ENCODE data around the gene CNTN4.

Gene CNTN4

DNA sequence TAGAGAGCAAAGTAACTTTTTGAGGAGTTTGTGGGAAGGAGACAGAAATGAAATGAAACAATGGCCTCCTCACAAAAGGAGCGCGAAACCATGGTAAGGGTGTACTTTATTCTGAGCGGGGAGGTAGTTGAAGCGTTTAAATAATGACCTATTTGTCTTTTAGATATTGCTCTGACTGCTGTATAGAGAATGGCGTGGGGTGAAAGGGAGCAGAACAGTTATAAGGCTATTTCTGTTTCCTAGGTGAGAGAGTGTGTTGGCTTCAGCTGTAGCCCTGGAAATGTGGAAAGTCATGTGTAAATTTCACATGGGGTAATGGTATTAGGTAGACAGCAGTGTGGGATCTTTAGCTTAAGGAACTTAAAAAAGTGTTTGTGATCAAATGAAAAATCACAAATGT lies 54.9 kb downstream of the CNTN4 start:
- no peak for DNase-seq

DNA sequence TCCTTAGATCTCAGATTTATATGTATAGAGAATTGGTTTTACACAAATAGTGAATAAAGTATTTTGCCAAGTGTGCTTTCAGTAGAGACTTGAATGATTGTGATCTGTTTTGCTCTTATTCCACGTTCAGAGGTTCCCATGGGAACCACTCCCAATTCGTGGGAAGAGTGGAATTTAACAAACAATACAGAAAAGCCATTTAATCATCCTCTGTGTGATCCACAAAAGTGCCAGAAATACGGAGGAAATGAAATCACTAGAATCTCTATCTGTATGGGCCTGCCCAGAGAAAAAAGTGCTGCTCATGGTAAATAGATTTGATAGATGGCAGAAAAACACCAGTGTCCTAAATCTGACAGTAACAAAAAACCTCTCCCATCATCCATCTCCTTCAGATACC lies 56.0 kb downstream of the CNTN4 start:
- DNase-seq = no peak

DNA sequence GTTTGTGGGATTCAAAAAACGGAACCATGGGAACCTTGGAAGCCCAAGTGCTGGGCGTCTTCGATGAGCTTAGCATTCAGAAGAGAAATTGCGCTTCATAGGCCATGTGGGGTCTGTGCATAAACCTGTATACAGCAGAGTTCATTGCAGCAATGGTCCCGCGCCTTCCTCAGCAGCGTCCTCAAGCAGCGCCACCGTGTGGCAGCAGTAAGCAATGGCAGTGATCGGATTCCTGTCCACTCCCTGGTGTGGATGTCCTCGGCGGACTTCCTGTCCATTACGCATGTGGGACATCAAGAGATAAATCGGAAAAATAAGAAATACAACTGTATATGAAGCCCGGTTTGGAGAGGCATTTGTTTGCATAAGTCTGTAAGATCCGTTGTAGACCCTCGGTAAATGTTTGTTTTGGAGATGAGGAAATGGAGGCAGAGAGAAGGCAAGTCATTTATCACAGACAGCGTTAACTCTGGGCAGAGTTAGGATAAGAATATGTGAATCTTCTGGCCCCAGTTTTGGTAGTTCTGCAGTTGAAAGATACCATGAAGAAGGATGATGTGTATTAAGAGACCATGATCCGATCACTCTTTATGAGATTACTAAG lies 57.7 kb downstream of the CNTN4 start:
- DNase-seq = no peak

DNA sequence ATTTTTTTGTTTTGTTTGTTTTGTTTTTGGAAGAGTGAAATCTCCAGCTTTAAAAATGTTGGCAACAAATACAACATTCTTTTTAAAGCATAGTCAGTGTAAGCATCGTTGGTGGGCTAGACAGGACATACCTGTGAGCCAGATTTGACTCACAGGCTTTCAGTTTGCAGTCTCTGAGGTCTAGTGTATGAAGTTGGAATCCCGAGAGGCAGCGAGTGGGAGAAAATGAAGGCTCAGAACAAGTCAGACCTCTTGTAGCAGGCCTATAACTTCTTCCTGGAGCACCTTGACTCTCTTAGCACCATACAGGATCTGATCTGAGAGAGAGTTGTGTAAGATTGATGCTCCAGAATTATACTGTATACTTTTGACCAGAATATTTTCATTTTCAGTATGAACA lies 60.2 kb downstream of the CNTN4 start:
- DNase-seq = no peak

DNA sequence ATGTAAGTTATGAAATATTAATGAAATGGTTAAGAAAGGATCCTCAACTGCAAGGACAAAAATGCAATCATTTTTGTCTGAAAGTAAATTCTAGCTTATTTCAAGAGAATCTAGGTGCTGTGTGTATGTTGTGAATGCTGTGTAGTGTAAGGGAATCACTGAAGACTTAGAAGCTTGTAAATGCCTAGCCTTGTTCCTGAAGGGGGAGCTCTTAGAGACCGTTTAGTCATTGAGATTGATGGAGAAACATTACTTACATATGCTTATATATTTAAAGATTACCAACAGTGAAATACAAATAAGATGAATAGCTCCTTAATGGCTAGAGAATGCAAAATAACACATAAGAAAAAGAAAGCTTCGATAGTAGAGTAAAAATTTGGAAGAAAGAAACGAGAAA lies 67.9 kb downstream of the CNTN4 start:
- no peak for DNase-seq

DNA sequence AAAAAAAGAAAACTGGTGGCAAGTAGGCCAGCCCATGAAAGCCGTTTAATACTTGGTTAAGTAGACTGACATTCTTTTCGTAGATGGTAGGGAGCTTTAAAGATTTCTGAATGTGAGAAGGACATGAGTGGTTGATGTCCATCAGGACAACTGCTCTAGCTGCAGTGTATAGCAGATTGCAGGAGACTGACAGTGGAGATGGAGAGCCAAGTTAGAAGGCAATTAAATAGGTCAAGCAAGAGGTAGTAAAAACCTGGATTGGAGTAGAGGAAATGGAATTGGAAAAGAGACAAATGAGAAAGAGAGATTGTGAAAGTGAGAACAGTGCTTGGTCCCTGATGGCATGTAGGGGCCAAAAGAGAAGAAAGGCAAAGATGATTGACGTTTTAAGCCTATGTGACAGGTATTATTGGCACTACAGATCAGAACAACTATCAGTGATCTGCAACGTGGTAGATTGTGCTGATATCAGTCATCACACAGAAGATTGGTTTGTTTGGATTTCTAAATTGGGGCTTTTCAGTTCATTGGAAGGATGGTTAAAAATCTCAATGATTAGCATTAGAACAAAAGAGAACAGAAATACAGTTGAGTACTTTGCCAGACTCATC lies 74.0 kb downstream of the CNTN4 start:
- no peak for DNase-seq

DNA sequence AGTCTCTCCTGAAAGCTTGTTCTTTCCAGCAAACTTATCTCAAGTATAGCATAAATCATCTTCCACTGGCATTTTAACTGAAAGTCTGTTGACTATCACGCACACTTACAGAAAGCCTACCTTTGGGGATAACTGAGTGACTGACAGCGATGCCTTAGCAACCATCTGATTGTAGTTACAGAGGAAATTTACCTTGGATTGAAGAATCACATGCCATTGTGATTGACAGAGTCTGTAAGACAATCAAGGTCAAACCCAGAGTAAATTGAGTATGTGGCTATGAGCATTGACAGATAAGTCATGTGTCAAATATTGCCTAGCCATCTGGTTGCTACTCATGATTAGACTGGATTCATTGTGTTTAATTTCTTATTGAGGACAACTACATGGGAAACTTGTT lies 82.0 kb downstream of the CNTN4 start:
- DNase-seq = no peak

DNA sequence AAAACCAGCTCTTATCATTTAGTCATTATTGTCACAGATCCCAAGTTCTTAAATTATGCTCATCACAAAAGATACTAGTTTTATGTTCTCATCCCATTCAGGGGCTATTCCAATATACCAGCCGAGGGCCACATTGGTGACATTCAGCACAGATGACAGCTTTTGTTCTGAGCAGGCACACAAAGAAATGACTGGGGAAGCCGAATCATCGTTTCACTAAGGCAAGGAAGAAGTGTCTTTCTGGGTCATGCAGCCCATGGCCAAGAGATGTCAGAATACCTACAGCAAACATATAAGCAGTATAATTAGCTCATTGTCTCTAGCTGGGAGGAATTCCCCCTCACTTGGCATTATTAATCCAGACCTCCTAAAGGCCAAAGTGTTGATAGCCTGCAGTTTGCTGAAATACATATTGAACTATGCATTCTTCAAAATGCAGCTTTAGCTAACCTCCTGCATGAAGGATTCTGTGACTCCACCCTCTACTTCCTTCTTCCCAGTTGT lies 100.2 kb downstream of the CNTN4 start:
- DNase-seq = no peak

DNA sequence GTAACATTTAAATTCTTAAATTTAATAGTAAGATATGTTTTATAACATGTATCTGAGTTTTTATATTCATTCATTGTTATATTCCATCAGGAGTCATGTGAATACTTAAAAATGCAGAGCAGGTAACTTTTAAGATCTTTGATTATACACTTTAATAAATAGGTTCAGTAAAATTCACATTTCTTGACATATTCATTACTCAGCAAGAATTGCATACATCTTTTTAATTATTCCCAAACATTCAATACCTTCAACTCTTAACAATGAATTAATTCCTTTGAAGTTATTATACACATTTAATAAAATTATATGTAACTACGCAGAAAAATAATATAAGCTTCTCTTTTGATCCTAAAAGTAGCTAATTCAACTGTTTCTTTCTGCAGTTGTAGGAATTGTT lies 105.4 kb downstream of the CNTN4 start:
- no peak for DNase-seq

DNA sequence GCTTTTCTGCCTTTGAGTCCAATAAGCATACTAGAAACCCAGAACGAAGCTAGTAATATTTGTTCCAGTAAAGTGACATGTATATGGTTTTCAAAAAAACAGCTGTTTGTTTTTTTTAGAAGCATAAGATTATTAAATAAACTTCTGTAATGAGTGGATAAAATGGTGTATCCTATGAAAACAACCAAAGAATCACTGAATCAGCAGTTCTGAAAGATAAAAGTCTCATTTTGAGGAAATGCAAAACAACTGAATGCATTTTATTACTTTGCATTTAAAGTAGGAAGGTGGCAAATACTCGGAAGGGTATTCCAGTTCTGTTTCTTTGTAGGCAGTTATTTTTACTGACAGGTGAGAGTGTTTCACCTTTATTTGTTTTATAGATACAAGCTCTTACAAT lies 107.0 kb downstream of the CNTN4 start:
- DNase-seq = no peak

DNA sequence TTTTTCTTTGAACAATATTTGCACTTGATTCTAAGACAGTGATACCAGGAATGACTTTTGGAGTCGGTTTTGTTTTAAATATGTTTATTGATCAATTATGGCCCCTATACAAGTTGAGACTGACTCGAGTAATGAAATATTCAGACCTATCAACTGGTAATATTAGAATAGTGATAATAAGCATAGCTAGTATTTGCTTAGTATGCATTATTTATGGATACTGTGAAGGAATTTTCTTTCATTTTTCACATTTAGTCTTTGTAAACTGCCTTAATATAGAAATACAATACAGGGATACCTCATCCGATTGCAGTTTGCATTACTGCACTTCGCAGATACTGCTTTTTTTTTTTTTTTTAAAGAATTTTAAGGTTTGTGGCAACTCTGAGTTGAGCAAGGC lies 107.9 kb downstream of the CNTN4 start:
- DNase-seq = no peak

DNA sequence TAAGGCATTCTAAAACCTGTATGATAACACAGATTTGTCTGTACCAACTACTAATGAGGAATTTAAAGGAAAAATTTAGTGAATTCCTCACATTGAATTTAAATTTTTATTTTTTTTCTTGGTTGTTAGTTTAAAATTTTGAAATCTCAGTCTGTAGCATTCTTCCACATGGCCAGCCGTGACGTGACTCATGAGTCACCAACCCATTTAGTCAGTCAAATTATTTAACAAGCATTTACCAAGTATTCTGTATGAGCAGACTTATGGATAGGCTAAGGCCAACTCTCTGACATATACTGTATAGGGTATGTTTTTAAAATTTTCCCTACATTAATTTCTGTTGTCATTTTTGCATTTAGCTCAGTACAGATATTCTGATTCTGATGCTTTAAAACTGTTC lies 112.9 kb downstream of the CNTN4 start:
- DNase-seq = no peak

DNA sequence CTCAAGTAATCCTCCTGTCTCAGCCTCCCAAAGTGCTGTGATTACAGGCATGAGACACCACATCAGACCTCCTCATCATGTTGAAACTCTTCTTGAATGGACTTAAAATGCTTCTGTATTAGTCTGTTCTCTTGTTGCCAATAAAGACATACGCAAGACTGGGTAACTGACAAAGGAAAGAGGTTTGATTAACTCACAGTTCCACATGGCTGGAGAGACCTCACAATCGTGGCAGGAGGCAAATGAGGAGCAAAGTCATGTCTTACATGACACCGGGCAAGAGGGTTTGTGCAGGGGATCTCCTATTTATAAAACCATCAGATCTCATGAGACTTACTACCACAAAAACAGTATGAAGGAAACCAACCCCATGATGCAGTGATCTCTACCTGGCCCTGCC lies 113.5 kb downstream of the CNTN4 start:
- no peak for DNase-seq

DNA sequence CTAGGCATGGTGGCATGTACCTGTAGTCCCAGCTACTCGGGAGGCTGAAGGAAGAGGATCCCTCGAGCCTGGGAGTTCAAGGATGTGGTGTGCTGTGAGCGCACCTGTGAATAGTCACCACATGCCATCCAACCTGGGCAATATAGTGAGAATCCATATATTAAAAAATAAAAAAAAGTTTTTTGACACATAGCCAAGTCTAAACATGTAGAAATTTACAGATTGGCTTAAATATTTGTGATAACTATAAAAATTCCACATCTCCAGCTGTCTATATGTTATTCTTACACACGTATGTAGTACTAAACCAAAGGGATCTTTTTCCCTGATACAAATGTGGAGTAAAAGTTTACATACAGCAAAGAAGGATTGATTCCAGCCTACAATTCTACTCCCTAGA lies 119.7 kb downstream of the CNTN4 start:
- no peak for DNase-seq

DNA sequence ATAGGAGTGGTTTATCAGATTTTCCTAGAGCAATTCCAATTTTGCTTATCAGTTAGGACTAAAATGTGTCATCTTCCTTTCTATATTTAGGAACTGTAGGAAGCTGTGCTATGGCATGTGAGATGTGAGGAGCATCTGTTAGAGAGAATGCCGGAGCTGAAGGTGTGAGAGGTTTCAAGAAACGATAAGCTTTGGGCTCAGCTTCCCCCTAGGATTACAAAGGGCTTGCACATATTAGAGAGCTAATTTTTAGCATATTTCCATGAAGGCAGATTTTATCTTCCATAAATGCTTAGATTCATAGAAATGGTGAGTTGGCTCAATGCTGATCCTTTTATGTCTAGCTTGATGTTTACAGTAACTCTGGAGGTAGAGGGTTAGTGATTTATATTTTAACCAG lies 120.2 kb downstream of the CNTN4 start:
- no peak for DNase-seq

DNA sequence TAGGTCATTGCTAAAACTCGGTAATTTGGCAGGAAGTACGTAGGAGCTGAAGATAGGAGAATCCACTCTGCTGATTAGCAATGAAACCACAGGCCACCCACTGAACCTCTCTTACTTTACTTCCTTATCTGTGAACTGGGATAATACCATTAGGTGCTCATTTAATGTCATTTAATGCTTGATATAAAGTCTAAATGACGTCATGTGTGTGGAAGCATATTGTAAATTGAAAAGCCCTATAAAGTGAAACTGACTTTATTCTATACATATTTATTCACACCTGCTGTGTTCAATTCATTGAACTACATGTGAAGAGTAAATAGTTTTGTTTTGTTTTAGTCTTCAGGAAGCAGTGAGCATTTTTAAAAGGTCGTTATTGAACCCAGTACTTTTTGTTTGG lies 137.5 kb downstream of the CNTN4 start:
- DNase-seq = no peak

DNA sequence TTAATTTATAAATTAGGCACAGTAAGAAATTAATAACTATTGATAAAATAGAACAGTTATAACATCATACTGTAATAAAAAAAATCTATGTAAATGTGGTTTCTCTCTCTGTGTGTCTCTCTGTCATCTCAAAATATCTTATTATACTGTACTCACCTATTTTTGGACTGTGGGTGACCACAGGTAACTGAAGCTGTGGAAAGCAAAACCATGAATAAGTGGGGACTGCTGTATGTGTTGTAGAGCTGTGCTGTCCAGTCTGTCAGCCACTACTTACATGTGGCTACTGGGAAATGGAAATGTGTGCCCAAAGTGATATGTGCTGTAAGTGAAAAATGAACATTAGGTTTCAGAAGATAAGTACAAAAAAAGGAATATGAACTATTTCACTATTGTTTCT lies 145.5 kb downstream of the CNTN4 start:
- no peak for DNase-seq

DNA sequence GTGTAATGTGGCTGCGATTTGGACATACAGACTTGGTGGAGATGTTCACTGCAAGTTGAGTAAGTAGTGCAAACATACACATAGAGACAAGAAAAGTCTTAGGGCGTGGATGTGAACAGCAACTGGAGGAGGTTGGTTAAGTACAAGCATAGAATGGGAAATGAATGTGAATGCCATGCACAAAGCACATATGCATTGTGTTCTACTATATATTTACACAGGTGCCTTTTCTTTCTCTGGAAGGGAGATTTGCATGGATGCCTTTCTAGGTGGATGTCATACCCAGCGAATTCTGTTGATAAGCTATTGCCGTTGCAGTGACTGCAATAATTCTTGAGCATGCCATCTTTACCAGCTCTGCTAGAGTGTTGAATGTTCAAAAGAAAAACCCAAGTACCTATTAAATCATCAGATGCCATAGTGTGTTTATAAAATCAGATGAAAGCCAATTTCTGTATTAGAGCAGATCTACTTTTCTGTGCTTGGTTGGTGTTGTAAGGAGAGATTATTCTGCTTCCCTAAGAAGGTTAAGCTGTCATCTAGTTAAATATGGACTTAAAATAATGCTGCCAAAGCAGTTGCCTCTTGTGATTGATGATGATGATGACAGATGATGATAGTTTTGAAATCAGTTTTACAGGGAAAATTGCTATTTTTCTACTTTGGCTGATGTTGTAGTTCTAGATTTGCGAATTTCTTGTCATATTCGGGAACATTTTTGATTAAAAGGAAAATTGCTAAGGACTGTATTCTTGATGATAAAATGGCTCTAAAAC lies 148.4 kb downstream of the CNTN4 start:
- DNase-seq = no peak

DNA sequence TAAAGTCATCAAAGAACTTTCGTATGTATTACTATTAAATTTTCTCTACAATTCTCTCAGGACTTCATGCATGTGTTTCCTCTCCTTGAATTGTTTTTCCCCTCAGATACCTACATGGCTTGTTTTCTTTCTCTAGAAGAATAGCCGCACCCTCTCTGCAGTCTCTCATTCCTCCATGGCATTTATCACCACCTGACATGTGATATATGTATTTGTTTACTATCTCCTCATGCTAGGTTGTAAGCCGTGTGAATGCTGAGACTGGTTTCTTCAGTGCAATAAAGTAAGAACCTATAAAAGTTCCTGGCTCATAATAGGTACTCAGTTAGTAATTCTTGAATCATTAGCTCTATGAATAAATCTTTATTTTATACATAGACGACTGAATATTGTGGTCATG lies 149.2 kb downstream of the CNTN4 start:
- no peak for DNase-seq

DNA sequence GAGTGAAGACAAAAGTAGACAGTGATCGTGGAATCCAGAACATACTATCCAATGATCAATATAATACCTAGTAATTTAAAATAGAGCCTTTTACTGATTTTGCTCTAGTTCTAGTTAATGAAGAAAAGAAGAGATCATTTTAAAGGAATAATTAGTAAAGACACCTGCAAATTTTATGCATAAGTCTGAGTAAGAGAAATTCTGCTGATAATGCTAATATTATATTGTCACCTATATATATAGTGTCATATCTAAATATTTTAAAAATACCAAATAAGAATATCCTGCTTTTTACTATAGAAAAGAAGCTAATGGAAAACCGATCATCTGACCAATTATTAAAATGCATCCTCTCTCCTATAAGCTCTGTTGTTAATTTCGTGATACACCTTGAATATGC lies 152.1 kb downstream of the CNTN4 start:
- DNase-seq = no peak

DNA sequence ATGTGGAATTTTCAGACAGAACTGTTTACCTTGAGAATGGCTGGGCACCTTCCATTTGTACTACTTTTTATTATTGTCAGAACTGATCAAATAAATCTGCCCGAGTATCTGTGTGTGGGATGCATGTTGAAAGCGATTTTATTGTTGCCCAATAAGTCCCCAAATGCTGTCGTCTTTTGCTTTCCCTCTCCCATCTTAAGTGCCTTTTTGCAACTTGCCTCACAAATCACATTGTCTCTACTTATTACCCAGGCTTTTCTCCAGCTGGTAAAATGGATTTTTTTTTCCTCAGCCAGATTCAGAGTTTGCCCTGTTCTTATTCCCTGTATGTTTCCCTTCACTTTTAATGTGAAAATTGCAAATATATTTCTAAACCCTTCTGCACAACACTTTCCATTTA lies 163.1 kb downstream of the CNTN4 start:
- no peak for DNase-seq

DNA sequence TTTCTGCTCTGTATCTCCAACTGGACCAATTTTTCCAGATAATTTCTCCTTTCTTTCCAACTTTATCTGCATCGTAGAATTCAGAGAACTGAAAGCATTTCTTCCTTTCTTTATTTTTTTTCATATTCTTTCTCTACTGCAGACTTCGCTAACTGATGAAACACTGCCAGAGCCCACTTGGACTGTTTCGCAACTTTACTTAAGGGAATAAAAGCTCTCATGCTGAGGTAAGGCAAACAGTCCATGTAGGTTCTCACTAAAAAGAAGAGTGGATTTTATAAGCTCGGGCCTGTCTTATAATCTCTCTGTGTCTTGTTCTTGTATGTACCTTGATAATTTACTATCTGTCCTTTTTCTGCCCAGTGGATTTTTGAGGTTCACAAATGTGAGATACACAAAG lies 163.5 kb downstream of the CNTN4 start:
- DNase-seq = no peak

DNA sequence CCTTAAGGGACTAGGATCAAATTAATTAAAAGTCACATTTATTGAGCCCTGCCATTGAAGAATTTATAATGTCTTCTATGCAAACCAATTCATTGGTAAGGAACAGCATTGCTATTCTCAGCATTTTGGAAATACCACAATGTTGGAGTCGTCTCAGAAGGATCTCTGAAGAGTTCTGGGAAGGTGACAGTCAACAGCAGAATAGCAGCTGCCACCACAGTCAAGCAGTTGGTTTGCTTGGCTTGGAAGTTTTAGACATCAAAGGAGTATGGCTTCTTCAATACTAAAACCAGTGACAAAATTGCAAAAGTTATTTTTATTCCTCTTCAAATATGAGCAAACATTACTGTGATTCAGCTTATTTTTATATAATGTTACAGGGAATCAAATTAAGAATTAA lies 167.9 kb downstream of the CNTN4 start:
- no peak for DNase-seq

DNA sequence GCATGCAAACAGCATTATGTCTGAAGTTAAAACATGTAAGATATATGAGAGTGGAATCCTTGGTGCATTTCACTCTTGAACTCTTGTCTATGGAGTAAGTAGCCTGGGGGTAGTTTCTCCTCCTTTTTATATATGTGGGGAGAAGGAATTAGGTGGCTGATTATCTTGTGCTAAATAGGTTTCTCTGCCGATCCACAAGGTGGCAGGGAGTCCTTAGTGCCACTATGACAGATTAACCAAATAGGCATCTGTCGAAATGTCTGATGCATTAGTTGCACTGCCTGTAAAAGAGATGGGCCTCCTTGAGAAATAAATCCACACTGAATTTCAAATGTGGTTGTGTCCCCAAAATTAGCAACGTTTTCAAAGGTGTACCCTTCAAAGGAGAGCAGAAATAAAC lies 170.1 kb downstream of the CNTN4 start:
- DNase-seq = no peak

DNA sequence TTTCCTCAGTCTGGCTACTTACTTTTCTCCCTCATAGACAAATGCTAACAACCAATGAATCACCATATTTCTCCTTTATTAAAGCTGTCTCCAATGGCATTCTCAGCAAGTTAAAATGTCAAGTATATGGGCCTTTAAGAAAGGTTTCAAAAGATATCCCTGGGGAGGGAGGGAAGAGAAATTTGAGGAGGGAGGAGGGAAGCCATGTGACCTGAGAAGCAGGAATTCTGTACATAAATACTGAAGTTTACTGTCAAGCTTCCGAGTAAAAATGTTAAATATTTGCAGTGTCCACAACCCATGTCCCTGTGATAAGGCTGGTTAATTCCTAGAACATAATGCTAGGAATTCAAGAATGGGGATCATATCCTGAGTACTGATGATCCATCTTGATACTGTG lies 175.9 kb downstream of the CNTN4 start:
- DNase-seq = no peak

Data from activated CD4-positive, alpha-beta T cell treated with anti-CD3 and anti-CD28 coated beads for 1 hour (primary cell).